ENCODE results near the gene KLHL6. TPM values are rescaled to one million over a fixed set of nuclear protein-coding genes. Genes with fewer than 3 reads are reported as not detected.

Gene KLHL6
- total RNA-seq, 1 experiment from 2014 or later: not detected

GRCh38 chr3:183584914-183585280, 29.4 kb upstream of the KLHL6 start:
- Mint-ChIP-seq H3K27ac (ENCODE audit: low read depth, unreplicated experiment) (no peak overlapping the region), H3K9me3 (ENCODE audit: unreplicated experiment) (no peaks in the 10 kb centered on the region), H3K4me1 (ENCODE audit: insufficient read depth, unreplicated experiment) (no peaks in the 10 kb centered on the region), H3K27me3 (ENCODE audit: insufficient read depth, unreplicated experiment) (peaks cover 21% of the 10 kb centered on the region), H3K4me3 (ENCODE audit: unreplicated experiment) (no peak overlapping the region), H3K36me3 (ENCODE audit: insufficient read depth, unreplicated experiment) (no peaks in the 10 kb centered on the region)
- ChIA-PET POLR2A (no interaction called here), CTCF (no interaction called here)
- no peak for TF ChIP-seq CTCF (IDR thresholded peaks at IDR 0.05; ENCODE audit: unreplicated experiment)
- no TSS peak for BruUV-seq (replicated peaks)
- intact Hi-C loops (cut with micrococcal nuclease): no loop called here
- DNase-seq (ENCODE audit: unreplicated experiment): no peak

GRCh38 chr3:183584246-183584913, 28.9 kb upstream of the KLHL6 start:
- no peak overlapping the region for H3K27ac Mint-ChIP-seq (ENCODE audit: low read depth, unreplicated experiment)
- intact Hi-C loops (cut with micrococcal nuclease): no loop called here
- POLR2A ChIA-PET: interaction anchor here (0.6 kb wide), 1 partner anchor 22 kb away, joined by 3 read pairs; no protein-coding TSS in a partner anchor
- CTCF ChIA-PET: no interaction called here
- no TSS peak for BruUV-seq (replicated peaks)
- H3K4me1 Mint-ChIP-seq (ENCODE audit: insufficient read depth, unreplicated experiment): no peaks in the 10 kb centered on the region
- H3K9me3 Mint-ChIP-seq (ENCODE audit: unreplicated experiment): no peaks in the 10 kb centered on the region
- TF ChIP-seq CTCF (IDR thresholded peaks at IDR 0.05; ENCODE audit: unreplicated experiment): no peak
- no peak overlapping the region for H3K4me3 Mint-ChIP-seq (ENCODE audit: unreplicated experiment)
- no peak for DNase-seq (ENCODE audit: unreplicated experiment)
- peaks cover 26% of the 10 kb centered on the region for H3K27me3 Mint-ChIP-seq (ENCODE audit: insufficient read depth, unreplicated experiment)
- no peaks in the 10 kb centered on the region for H3K36me3 Mint-ChIP-seq (ENCODE audit: insufficient read depth, unreplicated experiment)

- no peaks in the 10 kb centered on the region for H3K4me1 Mint-ChIP-seq (ENCODE audit: insufficient read depth, unreplicated experiment)
- H3K36me3 Mint-ChIP-seq (ENCODE audit: insufficient read depth, unreplicated experiment): no peaks in the 10 kb centered on the region
- no TSS peak for BruUV-seq (replicated peaks)
- H3K27me3 Mint-ChIP-seq (ENCODE audit: insufficient read depth, unreplicated experiment): peaks cover 31% of the 10 kb centered on the region
- intact Hi-C loops (cut with micrococcal nuclease): no loop called here
- no peak for TF ChIP-seq CTCF (IDR thresholded peaks at IDR 0.05; ENCODE audit: unreplicated experiment)
- H3K4me3 Mint-ChIP-seq (ENCODE audit: unreplicated experiment): no peak overlapping the region
- H3K27ac Mint-ChIP-seq (ENCODE audit: low read depth, unreplicated experiment): no peak overlapping the region
- no peaks in the 10 kb centered on the region for H3K9me3 Mint-ChIP-seq (ENCODE audit: unreplicated experiment)
- CTCF ChIA-PET: interaction anchor here (0.6 to 0.7 kb wide), 2 partner anchors 9 to 113 kb away, joined by 3 to 4 read pairs; no protein-coding TSS in a partner anchor
- DNase-seq (ENCODE audit: unreplicated experiment): no peak
- POLR2A ChIA-PET: interaction anchor here (0.6 to 0.7 kb wide), 2 partner anchors 23 to 47 kb away, joined by 3 read pairs; no protein-coding TSS in a partner anchor
Observed at GRCh38 chr3:183583331-183584245, 28.1 kb upstream of the KLHL6 start.

GRCh38 chr3:183582161-183582560, 26.7 kb upstream of the KLHL6 start:
- Mint-ChIP-seq H3K27ac (ENCODE audit: low read depth, unreplicated experiment) (no peak overlapping the region), H3K4me3 (ENCODE audit: unreplicated experiment) (no peak overlapping the region), H3K27me3 (ENCODE audit: insufficient read depth, unreplicated experiment) (peaks cover 45% of the 10 kb centered on the region), H3K36me3 (ENCODE audit: insufficient read depth, unreplicated experiment) (no peaks in the 10 kb centered on the region), H3K9me3 (ENCODE audit: unreplicated experiment) (no peaks in the 10 kb centered on the region), H3K4me1 (ENCODE audit: insufficient read depth, unreplicated experiment) (no peaks in the 10 kb centered on the region)
- TF ChIP-seq CTCF (IDR thresholded peaks at IDR 0.05; ENCODE audit: unreplicated experiment): no peak
- ChIA-PET CTCF (interaction anchor here (0.6 to 1.0 kb wide), 2 partner anchors 10 to 78 kb away, joined by 3 read pairs; no protein-coding TSS in a partner anchor), POLR2A (interaction anchor here (0.7 kb wide), 1 partner anchor 115 kb away, joined by 3 read pairs; the partner anchor contains the start of gene YEATS2)
- intact Hi-C loops (cut with micrococcal nuclease): no loop called here
- DNase-seq (ENCODE audit: unreplicated experiment): no peak
- BruUV-seq (replicated peaks): no TSS peak
